ENCODE data around the gene PPP1R12A.

- TF ChIP-seq CTCF (IDR thresholded peaks at IDR 0.05) (no peak), EZH2 (IDR thresholded peaks at IDR 0.05) (no peak), EZH2phosphoT487 (IDR thresholded peaks at IDR 0.05) (no peak)
These were observed 86.6 kb downstream of the PPP1R12A start for GRCh38 chr12:79848339-79848738.
